ENCODE results near the gene TMPRSS11E.

GRCh38 chr4:68499021-68499420 is 51.8 kb downstream of the TMPRSS11E start:
- TF ChIP-seq CTCF (conservative IDR thresholded peaks at IDR 0.05 in 1 of 2, IDR thresholded peaks at IDR 0.05 in 1 of 2; ENCODE audit: low read depth in 1 of 2, low read length in 2 of 2) (no peak), EZH2 (IDR thresholded peaks at IDR 0.05; ENCODE audit: low read length, missing control alignments) (no peak)
